OCI-LY7 (cell line): ENCODE results near the gene GDPD3. TPM values are rescaled to one million over a fixed set of nuclear protein-coding genes. Genes with fewer than 3 reads are reported as not detected.

Experiments used
- BruUV-seq: library from RNA; stranded (reverse); fragments of 400-500 nt; replicated peaks from 2 replicates; lab custom pipeline; 2021; lab: Mats Ljungman, UMichigan
- CTCF ChIA-PET: fragments of 300-600 bp; sonication (Branson Sonifier 250); formaldehyde crosslinking; loops from one replicate; lab custom pipeline; 2022; ENCODE audit warnings: antibody characterized with exemption; ENCODE audit not compliant: unreplicated experiment; lab: Charles Lee
- POLR2A ChIA-PET: fragments of 300-600 bp; sonication (Branson Sonifier 250); formaldehyde crosslinking; loops from one replicate; lab custom pipeline; 2022; ENCODE audit warnings: antibody characterized with exemption; lab: Charles Lee
- DNase-seq: peaks from one replicate; pipeline ENCODE4 v3.0.0-alpha.2; 2015; ENCODE audit warnings: low spot score
- H2AFZ ChIP-seq: fragments of 200-600 bp; sonication (generic), shearing (Covaris generic); 2 replicates; pipeline ENCODE4 v1.6.1; 2014; ENCODE audit warnings: mild to moderate bottlenecking, antibody characterized with exemption, low read length, moderate library complexity
- H3K27ac ChIP-seq: fragments of 200-600 bp; sonication (generic); 2 replicates; pipeline ENCODE4 v1.5.1; 2014; ENCODE audit warnings: mixed run types, low read depth, mild to moderate bottlenecking, moderate library complexity, low read length, inconsistent platforms; ENCODE audit not compliant: poor library complexity, severe bottlenecking
- H3K36me3 ChIP-seq: fragments of 200-600 bp; sonication (generic); 2 replicates; pipeline ENCODE4 v1.6.1; 2014; ENCODE audit warnings: mild to moderate bottlenecking, antibody characterized with exemption, low read length, moderate library complexity, mixed read lengths; ENCODE audit not compliant: insufficient read depth
- H3K4me1 ChIP-seq: fragments of 200-600 bp; sonication (generic); 2 replicates; pipeline ENCODE4 v1.5.1; 2014; ENCODE audit warnings: mild to moderate bottlenecking, low read length; ENCODE audit not compliant: insufficient read depth, poor library complexity, severe bottlenecking
- H3K4me2 ChIP-seq: fragments of 200-600 bp; sonication (generic); 2 replicates; pipeline ENCODE4 v1.6.1; 2014; ENCODE audit warnings: mild to moderate bottlenecking, low read length
- H3K4me3 ChIP-seq: fragments of 200-600 bp; sonication (generic); 2 replicates; pipeline ENCODE4 v1.5.1; 2014; ENCODE audit warnings: mild to moderate bottlenecking, low read depth, low read length; ENCODE audit not compliant: poor library complexity, severe bottlenecking
- H3K79me2 ChIP-seq: fragments of 200-600 bp; sonication (generic); 2 replicates; pipeline ENCODE4 v1.6.1; 2016; ENCODE audit warnings: low read depth, mild to moderate bottlenecking, low read length, moderate library complexity, mixed read lengths; ENCODE audit not compliant: insufficient read depth
- H3K9me2 ChIP-seq: fragments of 200-600 bp; sonication (generic); 2 replicates; pipeline ENCODE4 v1.6.1; 2016; ENCODE audit warnings: mild to moderate bottlenecking, low read length, mixed read lengths; ENCODE audit not compliant: insufficient read depth
- H3K9me3 ChIP-seq: fragments of 200-600 bp; sonication (generic); 2 replicates; pipeline ENCODE4 v1.6.1; 2014; ENCODE audit warnings: mild to moderate bottlenecking, mixed run types, low read length, mixed read lengths
- H4K20me1 ChIP-seq: fragments of 200-600 bp; sonication (generic); 2 replicates; pipeline ENCODE4 v1.6.1; 2014; ENCODE audit warnings: mild to moderate bottlenecking, antibody characterized with exemption, low read length, moderate library complexity, mixed read lengths; ENCODE audit not compliant: insufficient read depth
- EZH2phosphoT487 ChIP-seq: fragments of 200-600 bp; sonication (generic); IDR thresholded peaks from 2 replicates; pipeline ENCODE4 v1.6.1; 2018; ENCODE audit warnings: low read depth, borderline replicate concordance, mild to moderate bottlenecking, mixed run types, antibody characterized with exemption, low read length, moderate library complexity, mixed read lengths
- intact Hi-C: fragments of 100-400 bp; cut with micrococcal nuclease; formaldehyde crosslinking; loops from one replicate; pipeline ENCODE4 v1.10.0; 2022; ENCODE audit not compliant: unreplicated experiment
- total RNA-seq, 2 experiments: library from RNA; depleted of rRNA in 1 of 2; stranded (reverse); fragments of >200 nt in 1 of 2; shearing (Covaris generic) in 1 of 2; gene quantifications; 2 replicates each; pipeline ENCODE4 v1.2.3, GENCODE V29; 2014 to 2022
- TF ChIP-seq, protein P1 (sequence below): fragments of 200-600 bp; sonication (generic); conservative IDR thresholded peaks from 2 replicates; pipeline ENCODE4 v1.5.1; 2014; ENCODE audit warnings: mild to moderate bottlenecking, antibody characterized with exemption, low read length, moderate library complexity, mixed read lengths

GDPD3 gene
- total RNA-seq, 2 experiments from 2014 or later, result 2.0 to 5.2 TPM

DNA sequence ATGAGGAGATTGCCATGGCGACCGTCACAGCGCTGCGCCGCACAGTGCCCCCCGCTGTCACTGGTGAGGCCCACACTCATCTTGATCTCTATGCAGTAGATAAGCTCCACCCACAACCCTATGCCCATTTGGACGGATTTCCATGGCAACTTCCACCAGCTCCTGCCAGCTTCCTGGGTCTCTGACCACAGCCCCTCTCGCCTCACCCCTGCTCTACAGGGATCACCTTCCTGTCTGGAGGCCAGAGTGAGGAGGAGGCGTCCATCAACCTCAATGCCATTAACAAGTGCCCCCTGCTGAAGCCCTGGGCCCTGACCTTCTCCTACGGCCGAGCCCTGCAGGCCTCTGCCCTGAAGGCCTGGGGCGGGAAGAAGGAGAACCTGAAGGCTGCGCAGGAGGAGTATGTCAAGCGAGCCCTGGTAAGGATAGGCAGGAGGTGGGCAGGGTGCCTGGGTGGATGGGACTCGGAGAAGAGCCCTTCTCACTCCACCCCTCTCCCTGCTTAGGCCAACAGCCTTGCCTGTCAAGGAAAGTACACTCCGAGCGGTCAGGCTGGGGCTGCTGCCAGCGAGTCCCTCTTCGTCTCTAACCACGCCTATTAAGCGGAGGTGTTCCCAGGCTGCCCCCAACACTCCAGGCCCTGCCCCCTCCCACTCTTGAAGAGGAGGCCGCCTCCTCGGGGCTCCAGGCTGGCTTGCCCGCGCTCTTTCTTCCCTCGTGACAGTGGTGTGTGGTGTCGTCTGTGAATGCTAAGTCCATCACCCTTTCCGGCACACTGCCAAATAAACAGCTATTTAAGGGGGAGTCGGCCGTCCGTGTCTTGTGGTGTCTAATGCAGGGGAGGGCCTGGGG is 43.5 kb downstream of the GDPD3 start:
- no peak overlapping the region for H3K27ac ChIP-seq
- intact Hi-C loops, result loop anchor here (10.0 kb wide), 1 partner anchor 285 kb away; the partner anchor contains the start of gene CD2BP2
- no peak overlapping the region for H3K4me2 ChIP-seq
- BruUV-seq, result TSS peak; percentile 82
- H3K36me3 ChIP-seq, result peaks cover 82% of the 10 kb centered on the region
- no peak overlapping the region for H2AFZ ChIP-seq
- peaks cover 14% of the 10 kb centered on the region for H4K20me1 ChIP-seq
- no peaks in the 10 kb centered on the region for H3K9me3 ChIP-seq
- peaks cover 37% of the 10 kb centered on the region for H3K79me2 ChIP-seq
- TF ChIP-seq, protein P1, sequence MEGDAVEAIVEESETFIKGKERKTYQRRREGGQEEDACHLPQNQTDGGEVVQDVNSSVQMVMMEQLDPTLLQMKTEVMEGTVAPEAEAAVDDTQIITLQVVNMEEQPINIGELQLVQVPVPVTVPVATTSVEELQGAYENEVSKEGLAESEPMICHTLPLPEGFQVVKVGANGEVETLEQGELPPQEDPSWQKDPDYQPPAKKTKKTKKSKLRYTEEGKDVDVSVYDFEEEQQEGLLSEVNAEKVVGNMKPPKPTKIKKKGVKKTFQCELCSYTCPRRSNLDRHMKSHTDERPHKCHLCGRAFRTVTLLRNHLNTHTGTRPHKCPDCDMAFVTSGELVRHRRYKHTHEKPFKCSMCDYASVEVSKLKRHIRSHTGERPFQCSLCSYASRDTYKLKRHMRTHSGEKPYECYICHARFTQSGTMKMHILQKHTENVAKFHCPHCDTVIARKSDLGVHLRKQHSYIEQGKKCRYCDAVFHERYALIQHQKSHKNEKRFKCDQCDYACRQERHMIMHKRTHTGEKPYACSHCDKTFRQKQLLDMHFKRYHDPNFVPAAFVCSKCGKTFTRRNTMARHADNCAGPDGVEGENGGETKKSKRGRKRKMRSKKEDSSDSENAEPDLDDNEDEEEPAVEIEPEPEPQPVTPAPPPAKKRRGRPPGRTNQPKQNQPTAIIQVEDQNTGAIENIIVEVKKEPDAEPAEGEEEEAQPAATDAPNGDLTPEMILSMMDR, result 0 out of 2 replicates have a peak, but pooled peaks have one; percentile 20
- no peak for TF ChIP-seq EZH2phosphoT487
- H3K4me1 ChIP-seq, result peaks cover 33% of the 10 kb centered on the region
- no peaks in the 10 kb centered on the region for H3K9me2 ChIP-seq
- ChIA-PET CTCF (no interaction called here), POLR2A (no interaction called here)
- DNase-seq, result no peak
- no peak overlapping the region for H3K4me3 ChIP-seq

DNA sequence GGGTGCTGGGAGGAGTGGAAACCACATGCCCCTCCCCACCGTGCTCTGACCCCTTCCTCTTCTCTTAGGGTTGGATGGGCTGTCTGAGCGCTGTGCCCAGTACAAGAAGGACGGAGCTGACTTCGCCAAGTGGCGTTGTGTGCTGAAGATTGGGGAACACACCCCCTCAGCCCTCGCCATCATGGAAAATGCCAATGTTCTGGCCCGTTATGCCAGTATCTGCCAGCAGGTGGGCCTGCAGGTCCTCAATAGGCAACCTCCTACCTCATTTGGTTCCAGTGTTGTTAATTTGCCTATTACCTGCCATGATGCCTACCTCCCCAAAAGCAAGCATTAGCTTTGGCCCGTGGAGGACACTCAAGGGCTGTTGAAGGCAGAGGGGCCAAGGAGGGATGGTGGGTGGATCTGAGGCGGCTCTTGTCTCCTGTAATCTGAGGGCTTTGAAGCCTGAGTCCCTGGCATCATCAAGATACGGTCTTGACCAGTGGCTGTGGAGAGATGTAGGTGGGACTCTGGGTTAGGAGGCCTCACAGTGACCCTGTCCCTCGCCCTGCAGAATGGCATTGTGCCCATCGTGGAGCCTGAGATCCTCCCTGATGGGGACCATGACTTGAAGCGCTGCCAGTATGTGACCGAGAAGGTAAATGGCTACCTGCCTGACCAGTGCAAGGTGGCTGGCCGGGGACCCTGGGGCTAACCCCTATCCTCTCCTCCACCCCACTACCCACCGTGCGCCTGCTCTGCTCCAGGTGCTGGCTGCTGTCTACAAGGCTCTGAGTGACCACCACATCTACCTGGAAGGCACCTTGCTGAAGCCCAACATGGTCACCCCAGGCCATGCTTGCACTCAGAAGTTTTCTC is 44.4 kb downstream of the GDPD3 start:
- H3K4me1 ChIP-seq, result peaks cover 29% of the 10 kb centered on the region
- H3K36me3 ChIP-seq, result peaks cover 81% of the 10 kb centered on the region
- H3K9me2 ChIP-seq, result no peaks in the 10 kb centered on the region
- no peaks in the 10 kb centered on the region for H3K9me3 ChIP-seq
- peak; percentile 50 for DNase-seq
- intact Hi-C loops, result loop anchor here (10.0 kb wide), 1 partner anchor 286 kb away; the partner anchor contains the start of gene CD2BP2
- no peak overlapping the region; the same call in 1 of the 2 replicates for H3K4me2 ChIP-seq
- no peak for TF ChIP-seq EZH2phosphoT487
- TF ChIP-seq, protein P1, result peak; percentile 69
- no peak overlapping the region for H2AFZ ChIP-seq
- H4K20me1 ChIP-seq, result peaks cover 14% of the 10 kb centered on the region
- no peak overlapping the region for H3K4me3 ChIP-seq
- ChIA-PET CTCF (interaction anchor here (0.6 kb wide), 1 partner anchor 23 kb away, joined by 3 read pairs; no protein-coding TSS in a partner anchor), POLR2A (no interaction called here)
- H3K27ac ChIP-seq, result no peak overlapping the region
- BruUV-seq, result no TSS peak
- H3K79me2 ChIP-seq, result peaks cover 44% of the 10 kb centered on the region
